SJCRH30 (cell line): ENCODE results near the gene RAB36. TPM values are rescaled to one million over a fixed set of nuclear protein-coding genes. Genes with fewer than 3 reads are reported as not detected.

Source experiments
- DNase-seq, 2 experiments: peaks; one replicate each; pipeline ENCODE4 v3.0.0-alpha.2; 2015 to 2020
- H3K27ac ChIP-seq: fragments of 250-450 bp; sonication (Bioruptor Pico); 2 replicates; pipeline ENCODE4 v1.5.1; 2020; ENCODE audit warnings: mild to moderate bottlenecking, moderate library complexity
- H3K27me3 ChIP-seq: fragments of 250-450 bp; sonication (Bioruptor Pico); 2 replicates; pipeline ENCODE4 v1.5.1; 2020; ENCODE audit warnings: mild to moderate bottlenecking, moderate library complexity
- H3K36me3 ChIP-seq: fragments of 250-450 bp; sonication (Bioruptor Pico); 2 replicates; pipeline ENCODE4 v1.5.1; 2020; ENCODE audit warnings: mild to moderate bottlenecking, moderate library complexity
- H3K4me1 ChIP-seq: fragments of 250-450 bp; sonication (Bioruptor Pico); 2 replicates; pipeline ENCODE4 v1.5.1; 2020; ENCODE audit warnings: mild to moderate bottlenecking, moderate library complexity
- H3K4me3 ChIP-seq: fragments of 250-450 bp; sonication (Bioruptor Pico); 2 replicates; pipeline ENCODE4 v1.5.1; 2020; ENCODE audit warnings: mild to moderate bottlenecking, moderate library complexity
- H3K9me3 ChIP-seq: fragments of 250-450 bp; sonication (Bioruptor Pico); replicated peaks from 2 replicates; pipeline ENCODE4 v1.5.1; 2020; ENCODE audit warnings: mild to moderate bottlenecking, moderate library complexity
- total RNA-seq: library from RNA; depleted of rRNA; stranded (reverse); fragments of >200 nt; shearing (Covaris generic); gene quantifications from 2 replicates; pipeline ENCODE4 v1.2.3, GENCODE V29; 2014; rRNA removed

RAB36 gene
- total RNA-seq: not detected in 2 replicates

DNA sequence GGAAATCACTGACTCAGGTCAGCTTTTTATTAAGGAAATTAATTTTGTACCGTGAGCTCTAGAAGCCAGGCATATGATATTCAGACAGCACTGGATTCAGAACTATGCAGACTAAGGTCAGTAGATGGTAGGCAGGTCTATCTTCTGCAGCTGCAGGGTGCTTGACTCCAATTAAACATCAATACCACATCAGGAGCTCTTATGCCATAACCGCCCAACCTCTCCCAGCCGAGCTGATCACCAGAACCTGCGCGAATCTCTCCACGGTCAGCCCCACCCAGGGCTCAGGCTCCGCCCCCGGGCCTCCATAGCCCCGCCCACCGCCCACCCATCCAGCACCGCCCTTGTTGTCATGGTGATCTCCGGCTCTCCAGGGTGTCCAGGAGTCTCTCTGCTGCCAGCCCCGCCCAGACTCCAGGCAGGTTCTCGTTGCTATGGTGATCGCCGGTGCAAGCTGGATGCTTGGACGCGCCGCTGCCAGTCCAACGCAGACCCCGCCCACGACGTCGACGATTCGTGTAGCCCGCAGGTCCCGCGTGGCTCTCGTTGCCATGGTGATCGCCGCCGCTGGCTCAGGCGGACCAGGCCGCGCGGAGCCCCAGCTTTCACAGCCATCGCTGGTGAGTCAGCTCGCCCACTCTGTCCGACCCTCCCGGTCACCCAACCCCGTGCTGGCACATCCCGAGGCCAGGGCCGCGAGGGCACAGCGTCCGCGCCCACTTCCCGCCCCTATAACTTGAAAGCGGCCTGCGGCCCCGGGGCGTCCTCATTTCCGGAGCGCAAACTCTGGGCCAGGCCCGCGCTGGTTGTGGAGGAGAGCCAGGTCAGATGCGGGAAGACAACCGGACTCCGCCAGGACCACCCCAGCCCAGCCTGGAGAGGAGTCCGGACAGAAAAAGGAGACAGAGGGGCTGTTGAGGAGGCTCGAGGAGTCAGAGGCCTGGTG, at the start of gene RAB36:
RAB36 (plus strand) TSS at position 546 of the 946 bp plus-strand sequence. CDS start 1,140 bp downstream, outside the sequence.
- 0 out of 2 replicates have a peak, but pooled peaks cover 2% of the 10 kb centered on the region for H3K4me1 ChIP-seq
- DNase-seq: peak; percentile 32 to 36
- H3K27me3 ChIP-seq: no peaks in the 10 kb centered on the region
- no peaks in the 10 kb centered on the region for H3K9me3 ChIP-seq
- no peak within 1 kb of the TSS for H3K4me3 ChIP-seq
- no peak within 1 kb of the TSS for H3K27ac ChIP-seq
- no peaks in the 10 kb centered on the region for H3K36me3 ChIP-seq

- H3K27ac ChIP-seq: no peak overlapping the region
- no peaks in the 10 kb centered on the region for H3K27me3 ChIP-seq
- H3K4me3 ChIP-seq: no peak overlapping the region
- H3K9me3 ChIP-seq: no peaks in the 10 kb centered on the region
- peaks cover 15% of the 10 kb centered on the region for H3K4me1 ChIP-seq
- no peaks in the 10 kb centered on the region; the same call in 1 of the 2 replicates for H3K36me3 ChIP-seq
- DNase-seq: no peak
Observed at GRCh38 chr22:23095733-23096342, 49.4 kb upstream of the RAB36 start.

DNA sequence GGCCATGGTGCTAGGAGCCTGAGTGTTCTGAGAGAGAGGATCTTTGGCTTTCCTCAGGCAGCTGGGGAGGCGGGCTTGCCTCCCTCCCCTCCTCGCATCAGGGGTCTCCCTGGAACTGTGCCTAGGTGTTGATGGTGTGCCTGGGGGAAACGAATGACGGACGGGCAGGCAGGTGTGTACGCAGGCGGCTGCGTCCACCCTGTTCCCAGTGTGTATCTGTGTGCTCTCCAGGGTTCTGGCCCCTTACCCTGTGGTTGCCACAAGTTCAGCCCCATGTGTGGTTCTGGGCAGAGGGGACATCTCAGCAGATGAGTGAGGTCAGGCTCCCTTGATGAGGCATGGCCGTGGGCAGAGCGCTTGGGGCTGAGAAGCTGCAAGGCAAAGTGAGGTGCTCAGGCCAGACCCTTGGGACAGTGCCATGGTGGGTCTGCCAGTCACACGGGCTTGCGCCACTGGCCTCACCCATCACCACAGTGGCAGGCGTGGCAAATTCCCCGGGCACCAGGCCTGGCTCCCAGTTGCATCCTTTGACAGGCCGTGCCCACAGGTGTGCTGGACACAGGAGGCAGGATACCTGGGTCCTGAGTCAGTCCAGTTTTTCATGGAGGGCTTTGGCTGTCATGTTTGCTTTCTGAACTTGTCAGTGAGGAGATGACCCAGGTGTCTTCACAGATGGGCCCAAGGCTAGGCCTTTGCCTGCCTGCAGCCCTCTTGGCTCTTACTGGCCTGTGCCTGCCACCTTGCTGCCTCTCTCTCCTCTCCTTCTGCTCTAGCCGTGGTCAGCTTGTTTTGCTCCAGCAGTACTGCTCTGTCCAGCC, 47.7 kb upstream of the RAB36 start:
- DNase-seq: no peak
- Histone ChIP-seq H3K4me3 (no peak overlapping the region), H3K4me1 (peaks cover 25% of the 10 kb centered on the region), H3K36me3 (no peaks in the 10 kb centered on the region; the same call in 1 of the 2 replicates), H3K9me3 (no peaks in the 10 kb centered on the region), H3K27me3 (no peaks in the 10 kb centered on the region), H3K27ac (no peak overlapping the region)

DNA sequence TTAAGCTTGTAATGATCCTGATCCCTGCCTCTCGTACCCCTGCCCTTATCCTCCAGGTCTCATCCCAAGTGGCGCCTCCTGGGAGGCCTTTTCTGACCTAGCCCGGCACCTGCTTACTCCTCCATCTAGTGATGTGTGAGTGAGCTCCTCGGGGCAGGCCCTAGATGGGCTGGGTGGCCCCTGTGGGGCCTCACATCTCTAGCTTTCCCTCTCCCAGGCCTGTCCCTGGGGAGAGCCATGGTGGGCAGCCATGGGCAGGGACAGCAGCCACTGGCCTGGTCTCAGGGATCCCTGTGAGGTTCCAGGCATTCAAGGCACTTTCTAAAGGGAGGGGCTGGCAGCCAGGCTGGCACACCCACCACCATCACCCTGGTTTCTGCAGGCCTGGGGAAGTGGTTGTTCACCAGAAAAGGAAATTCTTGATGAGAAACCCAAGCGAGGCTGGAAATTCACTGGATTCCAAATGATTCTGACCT, 47.0 kb upstream of the RAB36 start:
- no peaks in the 10 kb centered on the region for H3K9me3 ChIP-seq
- H3K36me3 ChIP-seq: no peaks in the 10 kb centered on the region; the same call in 1 of the 2 replicates
- H3K27ac ChIP-seq: no peak overlapping the region
- no peaks in the 10 kb centered on the region for H3K27me3 ChIP-seq
- H3K4me3 ChIP-seq: no peak overlapping the region
- peaks cover 25% of the 10 kb centered on the region for H3K4me1 ChIP-seq
- no peak for DNase-seq

DNA sequence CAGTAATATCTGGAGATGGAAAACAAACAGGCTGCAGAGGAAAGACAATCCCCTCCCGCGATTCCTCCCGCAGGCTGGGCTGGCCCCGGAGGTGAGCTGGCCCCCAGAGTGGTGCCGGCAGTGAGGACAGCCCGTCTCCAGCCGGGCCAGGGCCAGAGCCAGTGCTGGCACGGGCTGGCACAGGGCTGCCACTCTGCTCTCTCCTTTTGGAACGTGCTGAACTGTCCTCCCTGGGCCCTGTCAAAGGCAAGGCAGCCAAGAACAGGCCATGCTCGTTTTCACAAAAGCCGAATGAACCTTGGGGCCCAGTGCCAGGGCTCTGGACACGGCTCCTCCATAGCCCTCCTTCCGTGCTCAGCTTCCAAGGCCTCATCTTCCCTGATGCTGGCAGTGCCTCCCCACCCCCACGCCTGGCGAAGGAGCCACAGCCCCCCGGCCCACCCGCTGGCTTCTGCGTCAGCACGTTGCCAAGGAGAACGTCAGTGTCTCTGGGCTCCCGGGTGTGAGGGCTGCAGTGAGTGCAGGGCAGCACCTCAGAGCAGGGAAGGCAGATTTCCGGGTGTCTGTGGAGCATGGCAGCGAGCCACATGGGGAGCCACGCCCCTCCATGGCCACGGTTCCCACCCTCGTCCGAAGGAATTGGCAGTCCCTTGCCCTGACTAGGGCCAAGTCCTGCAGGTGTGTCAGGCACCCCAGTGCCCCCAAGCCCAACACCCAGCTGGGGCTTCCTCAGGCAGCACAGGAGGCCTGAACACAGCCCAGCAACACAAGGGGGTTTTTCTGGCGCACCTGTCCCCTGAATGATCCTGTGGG, 46.4 kb upstream of the RAB36 start:
- no peaks in the 10 kb centered on the region for H3K9me3 ChIP-seq
- no peaks in the 10 kb centered on the region for H3K27me3 ChIP-seq
- no peak overlapping the region for H3K27ac ChIP-seq
- no peak for DNase-seq
- no peak overlapping the region for H3K4me3 ChIP-seq
- H3K36me3 ChIP-seq: no peaks in the 10 kb centered on the region; the same call in 1 of the 2 replicates
- H3K4me1 ChIP-seq: peaks cover 25% of the 10 kb centered on the region

DNA sequence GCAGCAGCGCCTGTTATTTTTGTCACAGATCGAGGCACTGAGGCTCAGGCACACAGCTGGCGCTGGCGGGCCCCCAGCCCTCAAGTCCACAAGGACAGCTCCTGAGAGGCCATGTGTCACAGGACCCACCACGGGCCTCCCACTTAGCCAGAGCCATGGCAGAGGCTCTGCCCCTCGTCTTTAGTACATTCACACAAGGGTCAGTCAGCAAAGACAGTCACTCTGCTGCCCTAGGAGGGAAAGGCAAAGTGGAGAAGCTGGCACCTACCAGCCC, 45.8 kb upstream of the RAB36 start:
- Histone ChIP-seq H3K27me3 (no peaks in the 10 kb centered on the region), H3K9me3 (no peaks in the 10 kb centered on the region), H3K27ac (no peak overlapping the region), H3K4me3 (no peak overlapping the region), H3K4me1 (peaks cover 25% of the 10 kb centered on the region), H3K36me3 (no peaks in the 10 kb centered on the region; the same call in 1 of the 2 replicates)
- DNase-seq: peak in 1 of 2 experiments; percentile 17

DNA sequence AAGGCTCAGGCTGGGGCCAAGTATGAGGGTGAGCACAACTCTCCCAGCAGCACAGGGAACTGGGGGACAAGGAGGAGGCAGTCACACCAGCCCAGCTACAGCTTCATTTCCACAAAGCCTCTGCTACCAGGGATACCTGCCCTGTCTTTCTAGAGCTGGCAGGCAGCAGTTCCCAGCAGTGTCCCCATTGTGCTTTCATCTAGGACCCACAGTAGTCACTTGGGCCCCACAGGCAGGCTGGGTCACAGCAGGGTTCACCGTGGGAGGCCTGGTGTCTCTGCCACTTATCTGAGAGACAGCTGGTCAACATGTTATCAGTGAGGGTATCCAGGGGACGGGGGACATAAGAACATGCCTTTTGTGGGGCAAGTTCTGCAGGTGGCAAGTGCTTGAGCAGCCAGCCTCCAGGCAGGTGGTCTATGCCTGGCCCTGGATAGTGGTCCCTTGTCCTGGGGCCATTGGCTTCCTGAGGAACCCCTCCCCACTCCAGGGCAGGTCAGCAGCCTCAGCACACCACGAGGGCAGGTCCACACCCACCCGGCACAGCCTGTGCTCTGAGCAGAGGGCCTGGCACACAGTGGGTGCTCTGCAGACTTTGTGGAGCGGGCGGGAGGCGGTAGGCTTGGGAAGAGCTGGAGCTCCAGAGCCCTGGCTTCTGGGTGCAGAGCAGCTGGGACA, 45.0 kb upstream of the RAB36 start:
- Histone ChIP-seq H3K27ac (no peak overlapping the region), H3K4me3 (no peak overlapping the region), H3K4me1 (peaks cover 25% of the 10 kb centered on the region), H3K27me3 (no peaks in the 10 kb centered on the region), H3K9me3 (no peaks in the 10 kb centered on the region), H3K36me3 (no peaks in the 10 kb centered on the region; the same call in 1 of the 2 replicates)
- peak in 1 of 2 experiments; percentile 17 for DNase-seq

DNA sequence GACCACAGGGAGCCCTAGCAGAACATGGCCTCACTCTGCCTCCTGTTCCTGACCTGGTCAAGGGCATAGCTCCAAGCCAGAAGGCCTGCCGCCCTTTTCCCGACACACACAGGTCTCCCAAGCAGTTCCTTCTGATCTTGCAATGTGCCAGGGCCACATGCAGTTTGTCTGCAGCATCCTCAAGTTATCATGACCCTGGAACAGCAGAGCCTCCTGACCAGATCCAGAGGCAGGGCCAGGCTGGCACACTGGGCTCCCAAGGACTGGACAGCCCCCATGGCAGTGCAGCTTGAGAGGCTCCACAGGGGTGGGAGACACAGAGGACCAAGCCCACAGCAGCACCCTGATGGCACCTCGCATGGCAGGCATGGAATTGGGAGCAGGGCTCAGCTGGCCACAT, 43.8 kb upstream of the RAB36 start:
- no peaks in the 10 kb centered on the region; the same call in 1 of the 2 replicates for H3K36me3 ChIP-seq
- no peak overlapping the region for H3K4me3 ChIP-seq
- peaks cover 28% of the 10 kb centered on the region for H3K4me1 ChIP-seq
- H3K27ac ChIP-seq: no peak overlapping the region
- DNase-seq: no peak
- H3K9me3 ChIP-seq: no peaks in the 10 kb centered on the region
- no peaks in the 10 kb centered on the region for H3K27me3 ChIP-seq

GRCh38 chr22:23102002-23102655, 43.1 kb upstream of the RAB36 start:
- Histone ChIP-seq H3K27me3 (no peaks in the 10 kb centered on the region), H3K4me3 (no peak overlapping the region), H3K9me3 (no peaks in the 10 kb centered on the region), H3K27ac (no peak overlapping the region), H3K4me1 (peaks cover 34% of the 10 kb centered on the region), H3K36me3 (no peaks in the 10 kb centered on the region; the same call in 1 of the 2 replicates)
- DNase-seq: peak in 1 of 2 experiments; percentile 25

GRCh38 chr22:23102776-23103175, 42.5 kb upstream of the RAB36 start:
- Histone ChIP-seq H3K4me3 (no peak overlapping the region), H3K36me3 (no peaks in the 10 kb centered on the region; the same call in 1 of the 2 replicates), H3K27me3 (no peaks in the 10 kb centered on the region), H3K4me1 (peaks cover 41% of the 10 kb centered on the region), H3K9me3 (no peaks in the 10 kb centered on the region), H3K27ac (no peak overlapping the region)
- no peak for DNase-seq

- no peak for DNase-seq
- Histone ChIP-seq H3K27ac (no peak overlapping the region), H3K9me3 (no peaks in the 10 kb centered on the region), H3K27me3 (no peaks in the 10 kb centered on the region), H3K36me3 (no peaks in the 10 kb centered on the region; the same call in 1 of the 2 replicates), H3K4me1 (peaks cover 47% of the 10 kb centered on the region), H3K4me3 (no peak overlapping the region)
Observed at GRCh38 chr22:23103199-23103954, 41.9 kb upstream of the RAB36 start.

GRCh38 chr22:23104187-23104971, 40.9 kb upstream of the RAB36 start:
- Histone ChIP-seq H3K27ac (no peak overlapping the region), H3K36me3 (no peaks in the 10 kb centered on the region; the same call in 1 of the 2 replicates), H3K4me1 (peaks cover 49% of the 10 kb centered on the region), H3K4me3 (no peak overlapping the region), H3K9me3 (no peaks in the 10 kb centered on the region), H3K27me3 (no peaks in the 10 kb centered on the region)
- no peak for DNase-seq
